ENCODE results near the gene SYT7. TPM values are rescaled to one million over a fixed set of nuclear protein-coding genes. Genes with fewer than 3 reads are reported as not detected.

Gene SYT7
- total RNA-seq, 2 experiments from 2014 or later: not detected

DNA sequence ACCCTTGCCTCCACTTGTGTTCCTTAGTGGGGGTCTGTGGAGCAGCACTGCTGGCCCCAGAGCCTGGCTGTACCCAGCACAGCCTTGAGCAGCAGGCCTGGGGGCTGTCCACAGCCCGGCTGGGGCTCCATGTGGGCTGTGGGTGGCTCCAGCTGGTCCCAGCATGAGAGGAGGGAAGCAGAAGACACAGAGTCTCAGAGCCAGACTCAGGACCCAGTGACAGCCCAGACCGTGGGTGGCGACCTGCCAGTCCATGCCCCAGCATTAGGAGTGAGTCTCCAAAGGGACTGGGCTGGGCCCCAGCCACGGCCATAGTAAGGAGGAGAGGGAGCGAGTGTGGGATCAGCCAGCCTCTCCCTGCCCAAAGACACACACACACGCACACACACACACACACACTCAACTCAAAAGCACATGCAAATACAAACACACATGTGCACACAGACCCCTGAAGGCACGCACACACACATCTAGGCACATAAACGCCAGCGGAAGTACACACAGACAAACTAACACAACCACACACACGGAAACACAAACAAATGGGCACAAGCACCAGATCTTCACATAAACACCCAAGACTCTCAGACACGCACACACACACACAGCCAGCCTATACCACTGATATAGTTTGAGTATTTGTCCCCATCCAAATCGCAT is 89.0 kb downstream of the SYT7 start:
- Mint-ChIP-seq H3K36me3 (ENCODE audit: low read depth) (peaks cover 5% of the 10 kb centered on the region), H3K9me3 (no peaks in the 10 kb centered on the region), H3K27me3 (no peaks in the 10 kb centered on the region), H3K27ac (no peak overlapping the region), H3K4me3 (no peak overlapping the region), H3K4me1 (ENCODE audit: low read depth) (no peaks in the 10 kb centered on the region)
- no peaks in the 10 kb centered on the region for H3K36me3 ChIP-seq (ENCODE audit: insufficient read depth, low read length)
- POLR2A ChIA-PET: no interaction called here
- TF ChIP-seq, protein P1, sequence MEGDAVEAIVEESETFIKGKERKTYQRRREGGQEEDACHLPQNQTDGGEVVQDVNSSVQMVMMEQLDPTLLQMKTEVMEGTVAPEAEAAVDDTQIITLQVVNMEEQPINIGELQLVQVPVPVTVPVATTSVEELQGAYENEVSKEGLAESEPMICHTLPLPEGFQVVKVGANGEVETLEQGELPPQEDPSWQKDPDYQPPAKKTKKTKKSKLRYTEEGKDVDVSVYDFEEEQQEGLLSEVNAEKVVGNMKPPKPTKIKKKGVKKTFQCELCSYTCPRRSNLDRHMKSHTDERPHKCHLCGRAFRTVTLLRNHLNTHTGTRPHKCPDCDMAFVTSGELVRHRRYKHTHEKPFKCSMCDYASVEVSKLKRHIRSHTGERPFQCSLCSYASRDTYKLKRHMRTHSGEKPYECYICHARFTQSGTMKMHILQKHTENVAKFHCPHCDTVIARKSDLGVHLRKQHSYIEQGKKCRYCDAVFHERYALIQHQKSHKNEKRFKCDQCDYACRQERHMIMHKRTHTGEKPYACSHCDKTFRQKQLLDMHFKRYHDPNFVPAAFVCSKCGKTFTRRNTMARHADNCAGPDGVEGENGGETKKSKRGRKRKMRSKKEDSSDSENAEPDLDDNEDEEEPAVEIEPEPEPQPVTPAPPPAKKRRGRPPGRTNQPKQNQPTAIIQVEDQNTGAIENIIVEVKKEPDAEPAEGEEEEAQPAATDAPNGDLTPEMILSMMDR (IDR thresholded peaks at IDR 0.05): no peak
- no peaks in the 10 kb centered on the region for H3K27me3 ChIP-seq (ENCODE audit: control insufficient read depth in 1 of 2, insufficient read depth in 2 of 2, low read length in 2 of 2)
- DNase-seq (no peak), ATAC-seq (ENCODE audit: poor library complexity) (no peak)
- H3K9me3 ChIP-seq (ENCODE audit: control insufficient read depth in 1 of 2, insufficient read depth in 1 of 2, low read length in 2 of 2): no peaks in the 10 kb centered on the region
- no peak overlapping the region for H3K27ac ChIP-seq (ENCODE audit: low read depth in 1 of 2, low read length in 2 of 2)
- CTCF ChIA-PET: no interaction called here
- intact Hi-C loops (cut with DNase I, micrococcal nuclease): no loop called here
- H3K4me1 ChIP-seq (ENCODE audit: insufficient read depth, low read length): no peaks in the 10 kb centered on the region
- H3K4me3 ChIP-seq (ENCODE audit: low read length): no peak overlapping the region

DNA sequence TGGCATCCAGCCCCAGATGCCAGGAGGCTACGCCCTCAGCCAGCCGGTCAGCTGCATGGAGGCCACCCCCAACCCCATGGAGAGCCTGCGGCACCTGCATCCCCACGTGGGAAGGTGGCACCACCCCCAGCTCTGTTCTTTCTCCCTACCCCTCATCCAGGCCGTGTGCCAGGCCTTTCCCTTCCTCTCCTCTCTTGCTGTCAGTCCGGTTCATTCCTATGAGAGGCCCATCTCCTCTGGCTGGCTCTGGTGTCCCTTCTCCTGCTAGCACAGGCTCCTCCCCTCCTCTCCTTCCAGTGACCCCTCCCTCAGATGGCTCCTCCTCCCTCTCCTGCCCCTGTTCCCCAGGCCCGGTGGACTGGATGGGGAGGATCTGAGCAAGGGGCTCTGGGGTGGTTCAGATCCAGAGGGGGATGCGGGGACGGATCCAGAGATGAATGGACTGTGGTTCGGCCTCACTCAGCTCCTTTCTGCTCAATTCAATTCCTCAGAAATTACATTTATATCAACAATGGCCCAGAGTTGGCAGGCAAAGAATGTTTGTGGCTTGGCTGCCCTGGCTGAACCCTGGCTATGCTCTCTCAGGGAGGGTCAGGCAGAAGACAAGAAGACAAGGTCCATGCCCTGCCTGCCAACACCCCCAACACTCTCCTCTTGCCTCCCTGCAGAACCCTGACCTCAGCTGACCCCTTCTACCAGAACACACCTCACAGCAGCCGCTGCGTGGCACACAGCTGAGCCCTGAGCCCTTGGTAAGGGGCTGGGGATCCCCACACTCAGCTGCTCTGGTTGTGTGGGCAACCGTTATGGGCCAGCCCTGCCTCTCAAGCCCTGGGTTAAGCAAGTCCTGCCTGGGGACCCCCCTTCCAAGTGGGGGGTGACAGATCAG is 90.8 kb downstream of the SYT7 start:
- no peaks in the 10 kb centered on the region for H3K9me3 ChIP-seq (ENCODE audit: control insufficient read depth in 1 of 2, insufficient read depth in 1 of 2, low read length in 2 of 2)
- no peaks in the 10 kb centered on the region for H3K36me3 ChIP-seq (ENCODE audit: insufficient read depth, low read length)
- H3K4me1 Mint-ChIP-seq (ENCODE audit: low read depth): no peaks in the 10 kb centered on the region
- no peak overlapping the region for H3K27ac ChIP-seq (ENCODE audit: low read depth in 1 of 2, low read length in 2 of 2)
- H3K9me3 Mint-ChIP-seq: no peaks in the 10 kb centered on the region
- TF ChIP-seq, protein P1 (IDR thresholded peaks at IDR 0.05): no peak
- intact Hi-C loops (cut with DNase I, micrococcal nuclease): no loop called here
- no peak overlapping the region for H3K27ac Mint-ChIP-seq
- H3K27me3 ChIP-seq (ENCODE audit: control insufficient read depth in 1 of 2, insufficient read depth in 2 of 2, low read length in 2 of 2): no peaks in the 10 kb centered on the region
- H3K27me3 Mint-ChIP-seq: no peaks in the 10 kb centered on the region
- peaks cover 5% of the 10 kb centered on the region for H3K36me3 Mint-ChIP-seq (ENCODE audit: low read depth)
- ChIA-PET POLR2A (no interaction called here), CTCF (no interaction called here)
- DNase-seq (no peak), ATAC-seq (ENCODE audit: poor library complexity) (no peak)
- H3K4me3 Mint-ChIP-seq: no peak overlapping the region
- no peak overlapping the region for H3K4me3 ChIP-seq (ENCODE audit: low read length)
- H3K4me1 ChIP-seq (ENCODE audit: insufficient read depth, low read length): no peaks in the 10 kb centered on the region

DNA sequence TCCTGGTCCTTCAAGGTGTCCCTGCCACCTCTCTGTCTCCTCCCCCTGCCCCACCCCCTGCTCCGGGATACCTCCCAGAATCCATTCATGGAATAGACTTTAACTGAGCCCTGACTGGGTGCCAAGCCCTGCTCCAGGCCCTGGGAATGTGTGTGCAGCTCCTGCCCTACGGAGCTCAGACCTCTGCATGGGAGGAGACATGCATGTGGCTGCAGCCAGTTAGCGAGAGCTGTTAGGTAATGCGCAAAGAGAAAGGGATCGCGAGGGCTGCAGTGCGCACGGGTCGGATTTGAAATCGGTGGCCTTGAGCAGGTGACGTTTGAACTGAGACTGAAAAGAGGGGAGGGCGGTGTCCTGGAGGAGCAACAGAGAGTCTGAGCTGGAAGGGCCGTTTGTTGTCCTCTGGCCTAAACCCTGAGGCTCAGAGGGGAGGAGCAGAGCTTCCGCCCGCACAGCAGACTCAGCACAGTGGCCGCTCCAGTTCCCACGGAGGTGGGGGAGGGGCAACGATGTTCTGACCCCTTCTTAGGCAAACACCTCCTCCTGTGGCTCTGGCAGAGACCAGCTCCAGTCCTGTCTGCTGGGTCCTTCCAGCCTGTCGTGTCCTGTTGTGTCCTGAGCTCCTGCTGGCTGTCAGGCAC is 92.1 kb downstream of the SYT7 start:
- no peak overlapping the region for H3K4me3 Mint-ChIP-seq
- H3K4me1 ChIP-seq (ENCODE audit: insufficient read depth, low read length): no peaks in the 10 kb centered on the region

More for the DNA sequence above, 92.1 kb downstream of the SYT7 start:
- Histone ChIP-seq H3K36me3 (ENCODE audit: insufficient read depth, low read length) (no peaks in the 10 kb centered on the region), H3K27me3 (ENCODE audit: control insufficient read depth in 1 of 2, insufficient read depth in 2 of 2, low read length in 2 of 2) (no peaks in the 10 kb centered on the region), H3K9me3 (ENCODE audit: control insufficient read depth in 1 of 2, insufficient read depth in 1 of 2, low read length in 2 of 2) (no peaks in the 10 kb centered on the region), H3K27ac (ENCODE audit: low read depth in 1 of 2, low read length in 2 of 2) (no peak overlapping the region), H3K4me3 (ENCODE audit: low read length) (no peak overlapping the region)
- Mint-ChIP-seq H3K27ac (no peak overlapping the region), H3K36me3 (ENCODE audit: low read depth) (peaks cover 5% of the 10 kb centered on the region), H3K9me3 (no peaks in the 10 kb centered on the region), H3K27me3 (no peaks in the 10 kb centered on the region), H3K4me1 (ENCODE audit: low read depth) (no peaks in the 10 kb centered on the region)
- ChIA-PET CTCF (no interaction called here), POLR2A (no interaction called here)
- DNase-seq (no peak), ATAC-seq (ENCODE audit: poor library complexity) (no peak)
- TF ChIP-seq, protein P1 (IDR thresholded peaks at IDR 0.05): no peak
- intact Hi-C loops (cut with DNase I, micrococcal nuclease): no loop called here

Data from CD4-positive, alpha-beta T cell (primary cell).